GM10266 (cell line): ENCODE measurements around the gene OTUD7B.
A peak's percentile ranks its signal among the peaks of the same experiment; 100 is the strongest.

Experiments used
- DNase-seq: peaks from one replicate; pipeline ENCODE4 v3.0.0; 2012; ENCODE audit errors: extremely low spot score
- TF ChIP-seq, protein P1 (sequence below): IDR thresholded peaks from 2 replicates; pipeline ENCODE4 v1.5.1; 2012; ENCODE audit warnings: mild to moderate bottlenecking, low read depth; ENCODE audit not compliant: control insufficient read depth, insufficient read depth; ENCODE audit errors: missing control alignments

The OTUD7B gene

DNA sequence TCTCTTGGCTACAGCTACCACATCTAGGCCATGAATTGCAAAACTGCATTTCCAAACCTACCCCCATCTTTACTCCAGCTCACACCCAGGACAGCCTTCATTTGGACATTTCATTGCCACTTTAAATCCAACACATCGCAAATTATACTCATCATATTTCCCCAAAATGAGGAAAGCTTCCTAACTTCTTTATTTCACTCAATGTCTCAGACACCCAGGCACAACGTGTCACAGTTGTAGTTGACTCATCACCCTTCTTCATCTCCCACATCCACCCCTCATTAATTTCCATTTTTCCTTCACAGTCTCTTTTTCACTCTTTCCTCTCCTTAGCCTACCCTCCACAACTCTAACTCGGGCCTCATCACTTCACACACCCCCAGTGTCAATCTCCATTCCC, 6.7 kb downstream of the OTUD7B start:
- no peak for DNase-seq
- TF ChIP-seq, protein P1, sequence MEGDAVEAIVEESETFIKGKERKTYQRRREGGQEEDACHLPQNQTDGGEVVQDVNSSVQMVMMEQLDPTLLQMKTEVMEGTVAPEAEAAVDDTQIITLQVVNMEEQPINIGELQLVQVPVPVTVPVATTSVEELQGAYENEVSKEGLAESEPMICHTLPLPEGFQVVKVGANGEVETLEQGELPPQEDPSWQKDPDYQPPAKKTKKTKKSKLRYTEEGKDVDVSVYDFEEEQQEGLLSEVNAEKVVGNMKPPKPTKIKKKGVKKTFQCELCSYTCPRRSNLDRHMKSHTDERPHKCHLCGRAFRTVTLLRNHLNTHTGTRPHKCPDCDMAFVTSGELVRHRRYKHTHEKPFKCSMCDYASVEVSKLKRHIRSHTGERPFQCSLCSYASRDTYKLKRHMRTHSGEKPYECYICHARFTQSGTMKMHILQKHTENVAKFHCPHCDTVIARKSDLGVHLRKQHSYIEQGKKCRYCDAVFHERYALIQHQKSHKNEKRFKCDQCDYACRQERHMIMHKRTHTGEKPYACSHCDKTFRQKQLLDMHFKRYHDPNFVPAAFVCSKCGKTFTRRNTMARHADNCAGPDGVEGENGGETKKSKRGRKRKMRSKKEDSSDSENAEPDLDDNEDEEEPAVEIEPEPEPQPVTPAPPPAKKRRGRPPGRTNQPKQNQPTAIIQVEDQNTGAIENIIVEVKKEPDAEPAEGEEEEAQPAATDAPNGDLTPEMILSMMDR: no peak

DNA sequence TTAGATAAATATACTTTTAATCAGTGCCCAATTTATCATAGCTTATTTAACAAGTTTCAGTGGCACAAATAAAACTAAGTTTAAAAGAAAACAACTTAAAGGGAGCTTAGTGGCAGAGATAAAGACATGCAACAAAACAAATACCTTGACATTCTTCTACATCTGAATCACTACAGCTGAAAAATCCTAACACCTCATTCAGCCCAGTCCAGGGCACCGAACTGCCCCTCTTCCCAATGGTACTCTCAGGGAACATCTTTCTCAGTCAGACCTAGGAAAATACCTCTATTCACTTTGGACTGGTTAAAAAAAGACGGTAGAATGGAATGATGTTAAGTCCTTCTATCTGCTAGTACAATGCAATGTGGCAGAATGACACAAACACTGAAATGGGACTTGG, 8.3 kb downstream of the OTUD7B start:
- TF ChIP-seq, protein P1: no peak
- no peak for DNase-seq

DNA sequence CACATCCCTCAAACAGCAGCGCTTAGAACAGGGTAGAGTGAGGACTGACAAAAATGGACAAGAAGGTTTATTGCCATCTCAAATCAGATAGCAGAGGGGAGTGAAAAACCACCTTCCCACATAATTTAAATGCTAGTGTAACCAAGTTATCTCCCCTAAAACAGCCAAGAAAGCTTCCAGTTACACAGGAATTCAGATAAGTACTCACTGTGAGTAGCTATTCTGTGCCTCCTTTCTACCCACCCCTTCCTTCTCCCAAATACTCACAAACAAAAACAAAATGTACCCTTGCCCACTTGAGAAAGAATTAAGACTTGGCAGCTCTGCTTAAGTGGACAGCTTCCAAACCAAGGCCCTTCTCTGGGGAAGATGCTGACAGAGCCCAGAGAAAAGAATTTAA, 9.1 kb downstream of the OTUD7B start:
- DNase-seq: no peak
- TF ChIP-seq, protein P1: no peak

DNA sequence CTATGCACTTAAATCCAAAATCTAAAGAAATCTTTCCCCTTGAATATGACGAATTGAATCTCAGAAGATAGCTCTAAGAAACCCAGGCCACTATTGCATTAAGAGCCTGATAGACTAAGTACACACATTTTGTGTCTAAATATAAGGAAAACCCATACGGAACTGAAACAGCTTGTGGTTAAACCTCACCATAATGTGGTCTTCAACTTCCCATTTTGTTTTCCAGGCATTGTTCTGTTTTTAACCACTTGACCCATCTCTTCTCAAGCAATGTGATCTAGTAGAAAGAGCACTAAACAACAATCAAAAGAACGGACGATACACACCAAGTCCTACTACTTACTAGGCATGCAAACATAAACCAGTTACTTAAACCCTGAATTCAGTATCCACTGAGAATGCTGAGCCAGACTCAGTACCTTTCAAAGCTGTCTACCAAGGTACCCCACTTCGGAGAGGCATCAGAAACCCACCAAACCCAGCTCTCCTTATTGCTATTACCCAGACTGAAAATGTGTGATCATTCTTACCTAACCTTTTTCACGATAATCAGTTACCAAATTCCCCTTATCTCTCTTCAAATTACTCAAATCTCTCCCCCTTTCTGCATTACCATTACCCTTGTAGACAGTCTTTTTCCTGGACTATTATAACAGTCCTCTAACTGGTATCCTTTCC, 12.8 kb downstream of the OTUD7B start:
- TF ChIP-seq, protein P1: no peak
- DNase-seq: peak; percentile 43

DNA sequence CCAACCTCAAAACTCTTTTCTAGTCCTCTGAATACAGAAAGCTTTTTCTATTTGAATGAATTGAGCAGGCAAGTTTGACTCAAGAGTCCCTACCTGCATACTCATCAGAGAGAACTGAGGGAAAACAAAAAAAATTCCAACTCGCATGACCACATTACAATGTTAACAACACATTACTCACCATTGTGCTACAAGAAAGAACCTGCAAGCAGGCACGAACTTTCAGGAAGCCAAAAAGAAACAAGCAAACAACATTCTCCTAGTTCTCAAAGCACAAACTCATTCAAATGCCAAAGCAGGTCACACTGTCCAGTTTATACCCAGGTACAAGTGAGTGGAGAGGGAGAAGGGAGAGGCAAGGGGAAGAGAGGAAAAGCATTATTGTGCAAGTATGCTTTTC, 14.6 kb downstream of the OTUD7B start:
- no peak for DNase-seq
- TF ChIP-seq, protein P1: no peak

DNA sequence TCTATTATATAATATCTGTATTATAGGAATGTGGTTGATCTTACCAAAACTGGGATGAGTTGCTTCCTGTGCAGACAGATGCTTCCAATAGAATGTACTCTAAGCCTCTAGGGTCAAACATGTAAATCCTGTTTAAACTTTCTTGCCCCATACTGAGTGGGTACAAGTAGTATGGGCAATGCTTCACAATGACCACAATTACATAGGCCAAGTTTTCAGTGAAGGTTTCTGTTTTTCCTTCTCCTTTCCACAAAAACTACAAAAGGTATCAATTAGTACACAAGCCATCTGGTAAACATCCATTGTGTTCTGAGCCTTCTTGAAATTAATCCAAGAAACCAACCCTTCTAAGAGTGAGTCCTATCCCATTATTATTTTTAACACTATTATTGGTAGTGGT, 16.8 kb downstream of the OTUD7B start:
- TF ChIP-seq, protein P1: no peak
- DNase-seq: no peak

DNA sequence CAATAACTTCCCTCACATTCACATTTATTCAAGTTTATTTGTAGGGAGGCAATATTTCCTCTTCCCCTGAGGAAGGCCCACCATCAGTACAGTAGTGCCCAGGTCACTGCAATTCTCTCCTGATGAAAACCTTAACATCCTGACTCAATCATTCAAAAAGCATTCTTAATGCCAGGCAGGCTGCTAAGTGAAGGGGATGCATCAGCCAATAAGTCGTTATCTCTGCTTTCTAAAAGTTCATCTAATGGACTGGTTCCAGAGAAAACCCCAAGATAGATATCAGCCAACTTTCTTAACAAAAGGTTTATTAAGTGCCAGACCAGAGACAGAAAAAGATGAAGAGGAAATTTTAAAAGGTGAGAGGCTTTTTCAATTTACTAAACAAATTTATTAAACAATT, 17.3 kb downstream of the OTUD7B start:
- TF ChIP-seq, protein P1: no peak
- no peak for DNase-seq
